Measurements from ENCODE around the gene SLC22A14.

- no peak for TF ChIP-seq POLR2A (IDR thresholded peaks at IDR 0.05)
- no peak for TF ChIP-seq CTCF (IDR thresholded peaks at IDR 0.05)
Observed at GRCh38 chr3:38311476-38311875, 29.4 kb downstream of the SLC22A14 start.
